GM10266 (cell line): Measurements from ENCODE around the gene CPO.

ENCODE experiments used
- DNase-seq: peaks from one replicate; pipeline ENCODE4 v3.0.0; 2012; ENCODE audit errors: extremely low spot score
- CTCF ChIP-seq: IDR thresholded peaks from 2 replicates; pipeline ENCODE4 v1.5.1; 2012; ENCODE audit warnings: mild to moderate bottlenecking, low read depth; ENCODE audit not compliant: control insufficient read depth, insufficient read depth; ENCODE audit errors: missing control alignments

The CPO gene

GRCh38 chr2:206971805-206972204, 32.5 kb downstream of the CPO start:
- no peak for DNase-seq
- TF ChIP-seq CTCF, result no peak

GRCh38 chr2:206974551-206974950, 35.2 kb downstream of the CPO start:
- no peak for TF ChIP-seq CTCF
- no peak for DNase-seq

GRCh38 chr2:206978746-206979145, 39.4 kb downstream of the CPO start:
- no peak for TF ChIP-seq CTCF
- no peak for DNase-seq

GRCh38 chr2:206979365-206979764, 40.0 kb downstream of the CPO start:
- no peak for TF ChIP-seq CTCF
- no peak for DNase-seq

GRCh38 chr2:206979922-206980321, 40.6 kb downstream of the CPO start:
- DNase-seq, result no peak
- no peak for TF ChIP-seq CTCF

- DNase-seq, result no peak
- TF ChIP-seq CTCF, result no peak
These were observed 41.1 kb downstream of the CPO start for GRCh38 chr2:206980413-206980812.

GRCh38 chr2:206981086-206981674, 41.9 kb downstream of the CPO start:
- no peak for DNase-seq
- no peak for TF ChIP-seq CTCF
